Psoas muscle (tissue), 8 donors: ENCODE results near the gene TNRC6A. TPM values are rescaled to one million over a fixed set of nuclear protein-coding genes. Genes with fewer than 3 reads are reported as not detected.

Source experiments
- ATAC-seq, 4 donors: fragments of 200-7000 bp; cut with Tn5 transposase; one replicate each; pipeline ENCODE4 v1.9.1; 2020; ENCODE audit warnings: moderate library complexity in 3 of 4, mild to moderate bottlenecking in 2 of 4
- DNase-seq, 2 donors: peaks; one replicate each; pipeline ENCODE4 v3.0.0-alpha.2; 2020
- H3K27ac ChIP-seq: fragments of 200-600 bp; one replicate; pipeline ENCODE4 v1.8.0; 2022
- H3K27me3 ChIP-seq, 3 donors: fragments of 200-600 bp in 1 of 3; one replicate each; pipeline versions ENCODE4 v1.6.1 to v1.8.0; 2013 to 2022; ENCODE audit warnings: low read length in 2 of 3, mild to moderate bottlenecking in 2 of 3, moderate library complexity in 1 of 3; ENCODE audit not compliant: insufficient read depth in 3 of 3
- H3K36me3 ChIP-seq, 2 donors: fragments of 200-600 bp in 1 of 2; one replicate each; pipeline versions ENCODE4 v1.6.1 to v1.8.0; 2013 to 2022; ENCODE audit warnings: low read depth in 1 of 2, mild to moderate bottlenecking in 1 of 2, moderate library complexity in 1 of 2; ENCODE audit not compliant: insufficient read depth in 1 of 2
- H3K4me1 ChIP-seq: fragments of 200-600 bp; one replicate; pipeline ENCODE4 v1.8.0; 2022
- H3K4me3 ChIP-seq: fragments of 200-600 bp; one replicate; pipeline ENCODE4 v1.8.0; 2022; ENCODE audit warnings: mild to moderate bottlenecking
- H3K9me3 ChIP-seq: fragments of 200-600 bp; one replicate; pipeline ENCODE4 v1.8.0; 2022
- CTCF ChIP-seq: fragments of 200-600 bp; IDR thresholded peaks from one replicate; pipeline ENCODE4 v1.8.0; 2022; ENCODE audit warnings: antibody characterized with exemption
- WGBS, 3 donors: extraction: QIAGEN DNeasy Blood & Tissue Kit; methylation state at CpG; one replicate each; pipeline versions ENCODE4 v1.1.6 to v1.1.7; 2013; 5-methylcytosine and 5-hydroxymethylcytosine counted together
- intact Hi-C, 2 donors: fragments of 100-400 bp; cut with DNase I; formaldehyde crosslinking; loops; one replicate each; pipeline versions ENCODE4 v1.11.0 to v1.14.2; 2022
- long read RNA-seq, 2 donors: library from polyadenylated mRNA; unstranded; transcript quantifications; one replicate each; pipeline ENCODE4 v2.0.0, GENCODE V29; 2021
- polyA plus RNA-seq, 3 donors: library from polyadenylated mRNA; stranded (reverse); fragments of 200-250 nt; gene quantifications; one replicate each; pipeline ENCODE4 v1.2.3, GENCODE V29; 2013
- total RNA-seq, 4 donors: library from RNA; stranded (reverse); fragmentation: NEBNext Ultra II Directional in 2 of 4; extraction: Animal tissue kit (Norgen Biotek cat#: 25700) in 2 of 4; gene quantifications; one replicate each; pipeline versions ENCODE4 v1.2.1 to v1.2.4, GENCODE V29; 2021 to 2023
- donor health status: healthy with polysubstance abuse.
- donor health status: DM: no; HTN: no; CAD: no; lungs with moderate emphysema.
- donor health status: Bipolar disorder and iron deficiency.
- donor health status: healthy.
- donor health status: DM: yes; HTN: yes; CAD: no.
- donor health status: DM: no; HTN: no; CAD: no.
- donor health status: DM: no; HTN: no; CAD: no.
- donor health status: DM: yes; HTN: yes; CAD: no.

Gene TNRC6A
- 10 to 100 TPM; 14.5 to 30.1 (median 24.6) TPM for total RNA-seq
- 10 to 100 TPM in 2 of 3 donors, 1 to 10 TPM in 1; 6.4 to 20.9 (median 12.2) TPM for polyA plus RNA-seq
- long read RNA-seq, donor 1, partial matches to known transcripts, result 2 of 2 reads
- long read RNA-seq, donor 1, other reads (novel, unspliced or antisense), result 0 of 2 reads
- long read RNA-seq, donor 2, partial matches to known transcripts, result 16 of 20 reads
- long read RNA-seq, donor 2, other reads (novel, unspliced or antisense), result 4 of 20 reads

DNA sequence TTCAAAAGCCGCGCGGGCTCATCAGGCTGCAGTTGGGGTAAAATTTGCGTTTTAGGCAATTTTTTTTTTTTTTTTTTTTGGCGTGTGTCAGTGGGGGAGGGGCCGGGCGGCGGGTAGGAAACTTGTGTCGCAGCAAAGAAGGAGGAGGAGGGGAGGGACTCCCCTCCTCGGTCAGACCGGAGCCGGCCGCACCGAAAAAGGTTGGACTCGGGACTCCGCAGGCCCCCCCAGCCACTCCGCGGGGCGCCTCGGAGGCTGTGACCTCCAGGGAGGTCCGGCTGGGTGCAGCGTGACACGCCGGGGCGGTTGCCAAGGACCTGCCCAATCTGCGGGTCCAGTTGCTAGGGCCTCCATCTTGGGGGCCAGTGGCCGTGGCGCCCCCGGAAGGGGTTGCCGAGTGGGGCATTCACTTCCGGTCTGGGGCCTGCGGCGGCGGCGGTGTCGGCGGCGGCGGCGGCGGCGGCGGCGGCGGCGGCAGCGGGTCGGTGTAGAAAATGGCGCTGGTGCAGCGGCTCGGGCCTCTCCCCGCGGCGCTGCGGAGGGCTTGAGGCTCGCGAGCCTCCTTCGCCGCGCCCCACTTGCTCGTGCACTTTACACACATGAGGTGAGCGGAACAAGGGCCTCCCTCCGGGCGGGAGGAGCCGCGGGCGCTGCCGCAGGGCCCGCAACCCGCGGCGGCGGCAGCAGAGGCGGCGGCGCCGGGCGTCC is at the start of gene TNRC6A:
TNRC6A (plus strand) TSS at position 409 of the 708 bp plus-strand sequence; CDS start at position 600, 191 bp downstream.
- DNase-seq (peak; percentile 92 to 97), ATAC-seq (peak; percentile 97 to 99 (median 98))
- peak within 1 kb of the TSS; percentile 94 for H3K27ac ChIP-seq
- TF ChIP-seq CTCF, result no peak
- no peaks in the 10 kb centered on the region for H3K27me3 ChIP-seq
- peaks cover 0 to 17% of the 10 kb centered on the region in 2 donors for H3K36me3 ChIP-seq
- 0 to 1% (median 0%) methylated on average over 44 to 78 of the region's 78 CpGs for WGBS, 3 donors
- H3K9me3 ChIP-seq, result no peaks in the 10 kb centered on the region
- intact Hi-C loops, result no loop called here
- peaks cover 31% of the 10 kb centered on the region for H3K4me1 ChIP-seq
- H3K4me3 ChIP-seq, result peak within 1 kb of the TSS; percentile 90

- 63 to 65% (median 63%) methylated on average over 6 of the region's 6 CpGs for WGBS, 3 donors
- no peak overlapping the region for H3K27ac ChIP-seq
- TF ChIP-seq CTCF, result no peak
- H3K27me3 ChIP-seq, result no peaks in the 10 kb centered on the region
- H3K4me3 ChIP-seq, result no peak overlapping the region
- intact Hi-C loops, result no loop called here
- H3K36me3 ChIP-seq, result no peaks in the 10 kb centered on the region
- no peaks in the 10 kb centered on the region for H3K9me3 ChIP-seq
- DNase-seq (no peak), ATAC-seq (no peak)
- H3K4me1 ChIP-seq, result no peaks in the 10 kb centered on the region
Observed at GRCh38 chr16:24681793-24682192, 47.7 kb upstream of the TNRC6A start.

- H3K9me3 ChIP-seq, result no peaks in the 10 kb centered on the region
- no peak overlapping the region for H3K4me3 ChIP-seq
- ATAC-seq, result no peak
- no peak for DNase-seq
- no peak overlapping the region for H3K27ac ChIP-seq
- no peaks in the 10 kb centered on the region for H3K36me3 ChIP-seq
- H3K27me3 ChIP-seq, result no peaks in the 10 kb centered on the region
- no peak for TF ChIP-seq CTCF
- 50 to 57% (median 53%) methylated on average over 4 of the region's 4 CpGs for WGBS, 3 donors
- intact Hi-C loops, result no loop called here
- H3K4me1 ChIP-seq, result no peaks in the 10 kb centered on the region
Observed at GRCh38 chr16:24683250-24683649, 46.2 kb upstream of the TNRC6A start.

DNA sequence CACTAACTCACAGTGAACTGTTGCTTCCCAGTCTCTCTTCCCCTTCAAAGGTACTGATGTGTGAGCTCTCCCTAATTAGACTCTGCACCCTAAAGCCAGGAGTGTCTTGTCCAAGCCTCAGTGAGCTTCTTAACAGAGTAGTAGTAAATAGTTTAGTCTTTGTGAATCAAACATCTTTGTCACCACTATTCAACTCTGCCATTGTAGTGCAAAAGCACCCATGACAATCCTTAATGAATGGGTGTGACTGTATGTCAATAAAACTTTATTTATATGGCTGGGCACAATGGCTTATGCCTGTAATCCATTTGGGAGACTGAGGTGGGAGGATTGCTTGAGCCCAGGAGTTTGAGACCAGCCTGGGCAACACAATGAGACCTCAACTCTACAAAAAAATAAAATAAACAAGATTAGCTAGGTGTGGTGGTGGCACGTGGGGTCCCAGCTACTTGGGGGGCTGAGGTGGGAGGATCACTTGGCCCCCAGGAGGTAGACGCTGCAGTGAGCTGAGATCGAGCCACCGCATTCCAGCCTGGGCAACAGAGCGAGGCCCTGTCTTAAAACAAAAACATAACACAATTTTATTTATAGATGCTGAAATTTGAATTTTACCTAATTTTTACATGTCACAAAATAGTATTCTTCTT is 45.5 kb upstream of the TNRC6A start:
- Histone ChIP-seq H3K4me3 (no peak overlapping the region), H3K4me1 (no peaks in the 10 kb centered on the region), H3K27me3 (no peaks in the 10 kb centered on the region), H3K36me3 (no peaks in the 10 kb centered on the region), H3K9me3 (no peaks in the 10 kb centered on the region), H3K27ac (no peak overlapping the region)
- ATAC-seq (no peak), DNase-seq (no peak)
- TF ChIP-seq CTCF, result no peak
- intact Hi-C loops, result no loop called here
- WGBS, 3 donors, result 74 to 78% (median 77%) methylated on average over 5 of the region's 5 CpGs
